GM18499 (cell line): ENCODE results near the gene CAMK1D.
"Not testable (repeated sequence)": the region's sequence is repeated elsewhere in the genome, so short reads cannot be mapped to it uniquely, and the experiment has no call there.

Experiments
- ATAC-seq: cut with Tn5 transposase; IDR thresholded peaks from one replicate; pipeline ENCODE4 v1.9.1; 2021; ENCODE audit warnings: moderate number of reproducible peaks; ENCODE audit not compliant: insufficient read depth, unreplicated experiment

Gene CAMK1D

DNA sequence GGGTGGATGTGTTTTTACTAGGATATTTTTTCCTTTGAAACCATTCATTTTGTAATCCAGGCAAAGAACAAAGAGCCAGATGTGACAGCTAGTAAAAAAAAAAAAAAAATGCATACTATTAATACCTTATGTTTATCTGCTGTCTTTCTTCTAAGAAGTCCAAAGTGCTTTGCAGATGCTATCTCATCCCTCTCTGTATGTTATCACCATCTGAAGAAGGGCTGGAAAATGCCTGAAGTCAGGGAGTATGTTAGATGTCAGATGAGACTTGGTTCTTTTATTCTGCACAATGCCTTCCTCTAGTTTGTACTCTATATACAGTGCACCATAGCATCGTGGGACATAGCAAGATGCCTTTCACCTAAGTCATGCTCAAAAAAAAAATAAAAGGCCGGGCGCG is 10.4 kb upstream of the CAMK1D start:
- ATAC-seq: no peak

DNA sequence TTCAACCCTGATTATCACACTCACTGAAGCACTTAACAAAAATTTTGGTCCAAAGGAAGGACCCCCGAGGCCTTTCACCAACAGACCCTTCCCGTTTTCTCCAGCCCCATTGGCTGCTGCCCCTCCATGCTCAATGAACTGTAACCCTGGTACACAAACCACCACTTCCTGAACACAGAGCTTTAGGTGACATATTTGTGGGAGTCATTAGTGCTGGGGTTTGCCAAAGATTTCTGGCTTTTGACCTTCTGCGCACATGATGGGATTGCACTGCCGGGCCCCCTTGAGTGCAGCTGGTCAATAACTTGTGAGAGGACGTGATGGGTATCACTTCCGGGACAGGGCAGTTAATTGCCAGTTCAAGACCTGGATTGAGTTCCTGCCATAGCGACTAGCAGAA is 9.0 kb upstream of the CAMK1D start:
- no peak for ATAC-seq

DNA sequence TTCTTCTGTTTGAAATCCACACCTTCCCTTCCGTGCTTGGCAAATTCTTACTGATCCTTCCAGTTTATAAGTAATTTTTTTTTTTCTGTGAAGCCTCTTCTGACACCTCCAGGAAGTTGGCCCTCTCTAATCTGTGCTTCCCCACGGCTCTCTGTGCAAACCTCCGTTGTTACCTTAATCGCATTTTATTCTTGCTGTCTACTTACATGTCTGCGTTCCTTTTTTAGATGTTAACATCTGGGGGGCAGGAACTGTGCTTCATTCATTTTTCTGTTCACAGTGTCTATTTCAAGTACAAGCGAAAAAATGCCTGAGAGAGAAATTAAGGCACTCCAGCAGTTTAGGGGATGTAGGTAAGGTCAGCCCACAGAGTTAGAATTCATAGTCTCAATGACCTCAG is 8.4 kb upstream of the CAMK1D start:
- ATAC-seq: no peak

DNA sequence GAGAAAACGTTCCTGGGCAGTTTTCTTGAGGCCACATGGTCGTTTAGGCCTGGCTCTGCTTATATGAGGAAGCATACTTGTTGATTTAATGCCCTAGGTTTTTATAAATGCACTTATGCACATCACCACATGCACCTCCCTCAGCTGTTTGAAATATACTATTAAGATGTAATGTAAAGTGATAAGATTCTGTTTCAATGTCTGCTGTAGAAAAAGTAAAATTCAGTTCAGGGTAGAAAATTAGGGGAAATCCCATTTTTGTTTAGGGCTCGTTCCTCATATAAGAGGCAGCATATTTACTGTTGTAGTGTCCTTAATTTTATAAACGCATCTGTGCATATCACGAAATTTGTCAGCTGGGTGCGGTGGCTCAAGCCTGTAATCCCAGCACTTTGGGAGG is 7.8 kb upstream of the CAMK1D start:
- ATAC-seq: no peak

DNA sequence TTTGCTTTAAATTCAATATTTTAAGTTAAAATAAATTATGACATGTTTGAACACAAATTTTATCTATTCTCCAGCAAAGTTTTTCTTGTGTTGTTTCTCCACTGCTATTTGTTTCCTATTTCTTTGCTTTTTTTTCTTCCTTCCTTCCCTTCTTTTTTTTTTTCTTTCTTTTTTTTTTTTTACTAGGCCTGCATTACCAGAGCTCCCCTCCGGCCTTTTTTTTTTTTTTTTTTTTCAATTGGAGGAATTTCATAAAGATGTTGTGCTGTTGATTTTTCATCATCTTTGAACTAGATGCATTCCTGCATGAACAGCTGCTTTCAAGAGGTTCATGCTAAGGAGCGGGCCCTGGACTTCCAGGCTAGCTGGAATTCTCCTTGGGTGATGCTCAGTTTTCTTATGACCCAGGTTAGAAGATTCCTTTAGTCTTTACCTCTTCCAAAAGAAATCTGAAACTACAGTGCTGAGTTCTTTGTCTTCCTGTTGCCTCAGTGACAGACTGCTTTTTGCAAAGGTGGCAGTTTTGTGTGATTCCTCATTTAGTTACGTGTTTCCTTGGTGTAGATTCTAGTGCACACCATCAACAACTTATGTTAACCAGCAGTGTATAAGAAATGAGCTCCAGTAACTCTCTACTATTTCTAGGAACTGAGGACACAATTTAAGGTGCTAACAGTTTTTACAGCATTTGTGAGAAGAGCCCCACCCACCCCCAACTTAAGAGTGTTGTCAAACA is 4.8 kb upstream of the CAMK1D start:
- no peak for ATAC-seq

DNA sequence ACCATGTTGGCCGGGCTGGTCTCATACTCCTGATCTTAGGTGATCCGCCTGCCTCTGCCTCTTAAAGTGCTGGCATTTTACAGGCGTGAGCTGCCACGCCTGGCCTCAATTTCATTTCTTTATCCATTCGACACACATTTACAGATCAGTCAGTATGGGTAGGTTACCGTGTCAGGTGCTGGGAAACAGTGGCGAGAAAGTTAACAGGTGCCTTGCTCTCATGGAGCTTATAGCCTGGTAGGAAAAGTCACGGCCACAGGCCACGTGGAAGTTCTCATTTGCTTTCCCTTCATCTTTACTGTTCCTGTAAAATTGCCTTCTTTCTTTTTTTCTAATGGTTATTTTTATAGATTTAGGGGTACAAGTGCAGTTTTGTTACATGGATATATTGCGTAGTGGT is 2.6 kb upstream of the CAMK1D start:
- no peak for ATAC-seq

DNA sequence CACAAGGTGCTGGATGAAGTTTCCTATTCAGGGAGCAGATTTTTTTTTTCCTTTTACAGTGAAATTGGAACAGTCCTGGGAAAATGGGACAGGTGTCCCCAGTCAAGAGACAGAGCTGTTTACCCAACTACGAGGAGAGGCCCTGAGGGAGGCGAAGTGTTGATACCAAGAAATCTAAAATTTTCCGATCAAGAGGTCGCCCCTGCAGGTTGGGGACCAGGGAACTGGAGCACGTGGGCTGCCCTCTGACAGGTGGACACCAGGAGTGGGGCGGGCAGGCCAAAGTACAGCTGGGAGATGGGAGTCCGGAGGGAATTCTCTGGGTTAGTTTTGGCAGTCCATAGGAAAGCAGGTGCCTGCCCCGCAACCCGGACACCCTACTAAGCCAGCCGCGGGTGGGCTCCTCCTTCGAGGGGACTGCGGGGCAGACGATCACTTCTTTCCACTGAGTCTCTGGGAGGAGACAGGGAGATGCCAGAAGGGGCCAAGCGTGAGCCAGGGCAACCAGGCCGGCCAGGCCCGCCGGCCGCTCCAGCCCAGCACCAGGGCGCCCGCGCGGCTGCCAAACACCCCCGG is 965 bp upstream of the CAMK1D start:
- no peak for ATAC-seq

DNA sequence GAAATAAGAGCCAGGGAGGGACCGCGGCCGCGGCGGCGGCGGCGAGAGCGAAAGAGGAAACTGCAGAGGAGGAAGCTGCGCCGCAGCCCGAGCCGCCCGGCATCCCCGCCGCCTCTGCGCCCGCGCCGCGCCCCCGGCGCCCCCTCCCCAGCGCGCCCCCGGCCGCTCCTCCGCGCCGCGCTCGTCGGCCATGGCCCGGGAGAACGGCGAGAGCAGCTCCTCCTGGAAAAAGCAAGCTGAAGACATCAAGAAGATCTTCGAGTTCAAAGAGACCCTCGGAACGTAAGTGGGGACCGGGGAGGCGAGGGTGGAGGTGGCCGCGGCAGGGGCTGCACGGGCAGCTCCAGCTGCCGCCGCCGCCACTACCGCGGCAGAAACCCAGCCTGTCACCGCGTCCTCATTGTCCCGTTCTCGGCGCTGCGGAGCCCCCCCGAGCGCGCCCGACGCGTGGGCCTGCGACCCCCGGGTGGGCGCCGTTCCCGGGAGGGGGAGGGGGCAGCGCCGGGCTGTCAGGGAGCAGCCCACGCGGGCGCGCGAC is 351 bp downstream of the CAMK1D start:
- no peak for ATAC-seq

DNA sequence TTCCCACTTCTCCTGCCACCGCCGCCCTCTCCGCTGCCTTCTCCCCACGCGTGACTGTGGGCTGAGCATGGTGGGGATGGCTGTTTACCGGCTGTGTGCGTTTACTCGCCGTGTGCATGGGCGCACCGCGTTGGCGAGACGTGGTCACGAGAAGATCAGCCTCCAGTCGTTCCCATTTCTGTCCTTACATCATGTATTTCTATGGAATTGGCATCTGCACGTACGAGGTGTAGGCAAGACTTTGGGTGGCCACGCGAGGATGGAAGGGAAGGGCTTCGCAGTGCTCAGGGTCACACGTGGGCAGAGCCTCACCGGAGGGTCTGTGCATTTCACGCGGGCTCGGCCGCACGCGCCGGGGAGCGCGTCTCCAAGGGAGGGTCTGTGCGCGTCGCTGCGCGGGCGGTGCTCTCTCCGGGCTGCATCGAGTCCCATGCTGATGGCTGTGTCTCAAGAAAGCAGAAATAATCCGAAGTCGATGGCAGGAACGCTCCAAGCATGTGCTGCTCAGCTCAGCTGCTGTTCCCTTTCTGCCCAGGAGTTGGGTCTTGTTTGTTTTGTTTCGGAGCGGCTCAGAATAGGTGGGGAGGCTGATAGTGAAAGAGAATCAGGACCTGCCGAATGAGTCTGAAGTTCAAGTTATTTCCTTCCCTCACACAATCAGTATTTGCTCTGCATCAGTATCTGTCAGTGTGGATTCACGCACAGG is 973 bp downstream of the CAMK1D start:
- ATAC-seq: no peak

DNA sequence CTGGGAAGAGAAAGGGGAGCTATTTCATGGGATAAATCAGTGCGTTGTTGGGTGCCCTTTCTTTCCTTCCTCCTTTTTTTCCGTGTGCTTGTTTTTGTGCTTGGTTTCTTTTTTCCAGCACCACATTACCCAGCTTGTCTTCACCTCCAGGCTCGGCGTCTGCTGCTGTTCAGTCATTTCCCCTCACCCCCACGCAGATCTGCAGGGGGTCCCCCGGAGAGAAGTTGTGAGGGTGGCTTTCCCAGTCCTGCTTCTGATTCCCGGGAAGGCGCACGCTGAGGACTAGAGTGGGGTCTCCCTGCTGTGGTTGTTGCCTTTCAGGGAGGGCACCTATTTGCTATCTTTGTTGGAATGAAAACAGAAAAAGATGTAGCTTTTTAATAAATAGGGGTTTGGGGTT is 1.6 kb downstream of the CAMK1D start:
- no peak for ATAC-seq

DNA sequence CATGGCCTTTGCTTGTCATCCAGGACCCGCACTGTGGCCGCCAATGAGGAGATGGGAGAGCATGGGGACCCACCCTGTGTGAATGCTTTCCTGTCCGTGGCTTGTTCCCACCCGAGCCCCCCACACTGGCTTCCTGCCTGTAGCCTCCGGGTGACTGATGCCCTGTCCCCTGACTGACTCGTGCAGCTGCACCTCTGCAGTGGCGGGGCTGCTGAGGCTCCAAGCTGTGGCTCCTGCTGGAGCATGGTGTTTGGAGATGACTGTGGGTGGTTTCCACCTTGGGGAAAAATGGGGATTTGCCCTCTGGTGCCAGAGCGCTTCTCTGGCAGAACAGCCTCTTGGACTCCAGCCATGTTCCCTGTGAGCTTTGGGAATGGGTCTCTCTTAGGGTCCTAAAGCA is 2.1 kb downstream of the CAMK1D start:
- no peak for ATAC-seq

DNA sequence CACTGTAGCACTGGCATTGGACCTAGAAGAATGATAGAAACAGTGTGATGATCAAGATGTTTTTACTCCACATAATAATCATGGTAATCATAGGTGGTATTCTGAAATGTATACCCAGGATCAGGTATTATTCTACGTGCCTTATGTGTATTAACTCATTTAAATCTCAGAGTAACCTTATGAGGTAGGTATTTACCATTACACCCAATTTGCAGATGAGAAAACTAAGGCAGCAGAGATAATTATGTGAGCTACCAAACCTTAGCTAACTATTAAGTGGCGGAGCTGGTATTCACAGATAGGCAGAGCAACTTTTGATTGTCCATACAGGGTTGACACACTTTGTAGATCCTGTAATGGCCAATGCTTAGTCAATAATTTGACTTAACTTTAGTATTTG is 2.5 kb downstream of the CAMK1D start:
- no peak for ATAC-seq

DNA sequence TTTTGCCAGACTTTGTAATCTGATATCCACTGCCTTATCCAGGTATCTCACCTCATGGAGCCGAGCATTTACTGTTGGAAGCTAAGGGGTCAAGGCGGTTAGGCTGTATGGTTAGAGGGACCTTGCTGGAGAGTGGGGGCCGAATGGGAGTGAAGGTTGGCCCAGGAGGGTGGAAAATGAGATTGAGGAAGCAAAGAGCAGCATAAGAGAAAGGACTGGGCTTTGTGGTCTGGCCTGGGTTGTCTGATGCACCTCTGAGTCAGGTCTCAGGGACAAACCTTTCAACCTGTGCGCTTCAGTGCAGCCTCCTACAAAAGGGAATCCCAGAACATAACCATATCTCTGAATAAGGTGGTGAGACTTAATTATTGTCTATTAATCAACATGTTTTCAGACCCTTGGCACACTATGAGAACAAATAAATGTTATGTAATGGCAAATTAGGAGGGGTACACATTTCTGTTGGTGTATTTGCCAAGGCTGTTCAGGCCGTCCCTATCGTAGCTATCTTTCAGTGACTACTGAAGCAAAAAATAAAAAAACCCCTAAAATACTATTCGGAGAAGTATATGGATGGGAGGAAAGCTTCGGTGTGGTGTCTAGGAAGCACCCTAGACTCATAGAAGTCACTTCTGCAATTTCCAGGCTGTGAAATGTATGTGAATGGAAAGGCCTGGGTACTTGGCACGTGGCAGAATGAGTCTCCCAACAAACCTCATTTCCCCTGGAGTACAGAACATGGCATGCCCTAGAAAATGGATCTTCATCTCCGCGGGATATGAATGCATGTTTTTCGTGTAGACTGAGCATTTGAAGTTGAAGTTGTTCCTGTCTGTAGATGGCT is 4.3 kb downstream of the CAMK1D start:
- no peak for ATAC-seq

DNA sequence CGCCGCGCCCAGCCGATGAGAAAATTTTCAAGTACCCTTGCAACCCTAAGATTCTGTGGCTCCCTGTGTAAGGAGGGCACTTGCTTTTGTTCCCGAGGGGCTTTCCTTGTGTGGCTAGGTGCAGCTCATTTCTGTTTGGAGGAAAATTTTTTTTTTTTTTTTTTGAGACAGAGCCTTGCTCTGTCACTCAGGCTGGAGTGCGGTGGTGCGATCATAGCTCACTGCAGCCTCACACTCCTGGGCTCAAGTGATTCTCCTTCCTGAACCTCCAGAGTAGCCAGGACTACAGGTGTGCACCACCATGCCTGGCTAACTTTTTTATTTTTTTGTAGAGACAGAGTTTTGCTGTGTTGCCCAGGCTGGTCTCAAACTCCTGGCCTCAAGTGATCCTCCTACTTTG is 5.3 kb downstream of the CAMK1D start:
- not testable (repeated sequence) for ATAC-seq

DNA sequence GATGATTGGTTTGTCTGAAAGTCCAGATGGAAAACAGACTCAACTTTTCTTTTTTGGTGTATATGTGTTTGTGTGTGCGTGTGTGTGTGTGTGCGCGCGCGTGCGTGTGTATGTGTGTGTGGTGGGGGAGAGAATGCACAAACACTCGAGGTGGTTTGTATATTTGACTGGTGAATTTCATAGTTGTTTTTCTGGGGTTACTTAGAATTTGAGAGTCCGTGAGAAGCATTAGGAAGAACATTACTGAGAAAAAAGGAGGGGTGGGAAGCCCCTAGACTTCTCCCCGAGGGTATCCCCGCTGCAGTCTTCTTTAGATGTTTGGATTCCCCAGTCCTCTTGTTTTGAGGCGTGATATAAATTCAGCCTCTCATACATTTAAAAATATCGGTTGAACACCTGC is 6.0 kb downstream of the CAMK1D start:
- ATAC-seq: no peak

DNA sequence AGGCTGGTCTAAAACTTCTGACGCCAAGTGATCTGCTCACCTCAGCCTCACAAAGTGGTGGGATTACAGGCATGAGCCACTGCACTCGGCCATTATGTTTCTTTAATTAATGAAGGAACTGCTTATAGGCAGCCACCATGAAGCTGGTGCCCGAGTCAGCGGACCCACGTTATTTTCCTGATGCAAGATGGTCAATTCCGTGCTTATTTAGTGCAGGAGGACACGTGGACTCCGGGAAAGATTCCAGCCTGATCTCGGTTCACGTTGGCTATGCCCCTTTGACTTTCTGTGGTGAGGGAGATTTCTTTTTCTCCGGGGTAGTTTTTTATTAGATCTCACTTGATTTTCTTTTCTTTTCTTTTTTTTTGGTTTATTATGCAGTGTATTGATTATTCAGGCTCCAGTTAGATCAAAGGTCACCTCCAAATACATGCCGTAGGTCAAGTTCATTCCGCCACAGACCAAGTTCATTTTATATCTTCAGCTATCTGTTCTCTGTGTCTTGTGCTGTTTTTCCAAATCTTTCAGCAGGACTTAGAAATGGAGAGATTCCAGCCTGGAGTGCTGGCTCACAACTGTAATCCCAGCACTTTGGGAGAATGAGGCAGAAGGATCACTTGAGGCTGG is 8.3 kb downstream of the CAMK1D start:
- ATAC-seq: no peak

DNA sequence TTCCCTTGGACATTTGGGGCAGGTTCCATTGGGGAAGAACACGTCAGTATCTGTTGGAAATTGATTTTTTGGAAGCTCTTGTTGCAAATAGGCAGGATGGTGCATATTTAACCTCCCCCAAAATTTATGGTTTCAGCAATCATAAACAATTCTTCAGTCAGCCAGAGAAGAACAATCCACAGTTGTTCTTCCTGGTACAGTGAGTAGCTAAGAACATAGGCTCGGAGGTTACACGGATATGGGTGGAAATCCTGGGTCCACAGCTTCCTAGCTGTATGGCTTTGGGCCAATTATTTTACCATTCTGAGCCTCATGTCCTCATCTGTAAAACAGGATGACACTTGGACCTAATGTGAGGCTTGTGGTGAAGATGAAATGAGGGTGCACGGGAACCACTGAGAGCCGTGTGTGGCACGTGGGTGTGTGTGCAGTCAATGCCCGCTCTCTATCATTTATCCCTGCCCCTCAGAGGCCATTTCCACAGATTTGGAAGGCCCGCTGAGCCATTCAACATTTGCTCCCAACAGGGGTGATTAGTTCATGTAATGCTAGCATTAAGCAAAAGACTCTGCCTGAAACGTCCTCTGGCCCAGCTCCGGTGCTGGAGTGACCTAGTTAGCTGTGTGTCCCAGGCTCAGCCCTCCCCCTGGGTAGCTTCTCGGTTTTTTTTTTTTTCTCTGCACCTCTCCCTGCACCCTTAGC is 9.7 kb downstream of the CAMK1D start:
- no peak for ATAC-seq

DNA sequence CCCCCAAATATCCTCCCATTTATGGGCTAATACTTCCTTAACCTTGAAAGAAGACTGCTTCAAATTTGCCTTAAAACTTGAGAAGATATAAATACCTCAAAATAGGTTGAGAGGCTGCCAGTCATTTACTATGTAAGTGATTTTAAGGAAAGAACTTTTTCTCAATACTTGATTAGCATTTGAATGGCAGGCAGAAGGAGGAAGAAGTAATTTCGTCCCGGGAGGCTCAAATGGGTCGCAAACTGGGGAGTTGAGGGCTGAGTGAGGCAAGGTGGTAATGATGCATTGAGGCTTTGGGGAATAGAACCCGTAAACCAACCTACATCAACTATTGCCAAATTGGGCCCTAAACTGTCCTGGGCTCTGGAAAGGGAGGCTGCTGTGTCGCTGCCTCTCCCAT is 11.1 kb downstream of the CAMK1D start:
- ATAC-seq: no peak

DNA sequence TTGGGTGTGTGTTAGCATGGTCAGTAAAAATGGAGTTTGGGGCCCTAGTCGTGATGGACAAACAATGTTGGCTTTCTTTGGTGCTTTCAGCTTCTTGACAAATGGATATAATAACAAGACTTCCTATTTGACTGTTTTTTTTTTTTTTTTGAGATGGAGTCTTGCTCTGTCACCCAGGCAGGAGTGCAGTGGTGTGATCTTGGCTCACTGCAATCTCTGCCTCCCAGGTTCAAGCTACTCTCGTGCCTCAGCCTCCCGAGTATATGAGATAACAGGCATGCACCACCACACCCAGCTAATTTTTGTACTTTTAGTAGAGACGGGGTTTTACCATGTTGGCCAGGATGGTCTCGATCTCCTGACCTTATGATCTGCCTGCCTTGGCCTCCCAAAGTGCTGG is 11.8 kb downstream of the CAMK1D start:
- not testable (repeated sequence) for ATAC-seq

DNA sequence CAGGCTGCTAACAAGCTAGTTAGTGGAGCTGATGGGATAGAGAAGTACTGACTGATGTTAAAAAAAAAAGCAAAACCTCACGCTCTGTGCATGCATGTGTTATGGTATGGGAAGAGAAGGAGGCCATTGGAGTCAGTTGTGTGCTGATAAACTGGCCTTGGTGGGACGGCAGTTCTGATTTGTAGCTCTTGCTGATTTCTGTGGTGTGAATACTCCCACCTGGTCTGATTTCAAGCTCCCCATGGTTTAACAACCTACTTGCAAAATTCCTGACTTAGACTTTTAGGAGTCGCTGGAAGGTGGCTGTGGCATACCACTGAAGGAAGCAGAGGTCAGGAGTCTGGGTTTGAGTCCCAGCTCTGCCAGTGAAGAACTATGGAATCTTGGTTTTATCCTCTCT is 15.2 kb downstream of the CAMK1D start:
- no peak for ATAC-seq
